ENCODE results near the gene QPRT. TPM values are rescaled to one million over a fixed set of nuclear protein-coding genes. Genes with fewer than 3 reads are reported as not detected.

The QPRT gene
- total RNA-seq, 2 experiments from 2014 or later = 0.19 to 0.45 TPM

- Histone ChIP-seq H3K27ac (ENCODE audit: low read depth in 1 of 2, low read length in 2 of 2) (no peak overlapping the region), H3K9me3 (ENCODE audit: control insufficient read depth in 1 of 2, insufficient read depth in 1 of 2, low read length in 2 of 2) (no peaks in the 10 kb centered on the region), H3K27me3 (ENCODE audit: control insufficient read depth in 1 of 2, insufficient read depth in 2 of 2, low read length in 2 of 2) (no peaks in the 10 kb centered on the region), H3K4me3 (ENCODE audit: low read length) (no peak overlapping the region), H3K4me1 (ENCODE audit: insufficient read depth, low read length) (peaks cover 41% of the 10 kb centered on the region), H3K36me3 (ENCODE audit: insufficient read depth, low read length) (no peaks in the 10 kb centered on the region)
- Mint-ChIP-seq H3K27ac (no peak overlapping the region), H3K9me3 (no peaks in the 10 kb centered on the region), H3K4me3 (peak overlapping the region; percentile 12), H3K4me1 (ENCODE audit: low read depth) (peaks cover 37% of the 10 kb centered on the region), H3K36me3 (ENCODE audit: low read depth) (no peaks in the 10 kb centered on the region), H3K27me3 (no peaks in the 10 kb centered on the region)
- DNase-seq (no peak), ATAC-seq (ENCODE audit: poor library complexity) (no peak)
- intact Hi-C loops (cut with DNase I, micrococcal nuclease) = loop anchor here (1.0 to 5.0 kb wide), 10 partner anchors 11 to 308 kb away; partner anchors contain the start of genes KIF22 (in 1 of the 2), MAZ (in 1 of the 2) and PAGR1 (in 1 of the 2)
- CTCF ChIA-PET = interaction anchor here (1.0 to 5.3 kb wide), 18 partner anchors 7 to 306 kb away, joined by 3 to 60 read pairs (median 9); partner anchors contain the start of genes CDIPT, KIF22 and PAGR1
- TF ChIP-seq CTCF (IDR thresholded peaks at IDR 0.05) = no peak
- POLR2A ChIA-PET = interaction anchor here (0.7 to 5.0 kb wide), 24 partner anchors 12 to 306 kb away, joined by 3 to 102 read pairs (median 12); partner anchors contain the start of genes C16orf54, HIRIP3, INO80E and KIF22
These were observed 20.6 kb downstream of the QPRT start for GRCh38 chr16:29699324-29700219.

- peak overlapping the region; percentile 76 for H3K4me3 Mint-ChIP-seq
- TF ChIP-seq CTCF (IDR thresholded peaks at IDR 0.05) = peak; percentile 93
- no peaks in the 10 kb centered on the region for H3K9me3 Mint-ChIP-seq
These were observed 21.4 kb downstream of the QPRT start for GRCh38 chr16:29700253-29700987.

GRCh38 chr16:29701214-29701555 lies 22.2 kb downstream of the QPRT start:
- H3K9me3 ChIP-seq (ENCODE audit: control insufficient read depth in 1 of 2, insufficient read depth in 1 of 2, low read length in 2 of 2) = no peaks in the 10 kb centered on the region
- no peak overlapping the region for H3K4me3 Mint-ChIP-seq
- peaks cover 40% of the 10 kb centered on the region for H3K4me1 Mint-ChIP-seq (ENCODE audit: low read depth)
- POLR2A ChIA-PET = interaction anchor here (1.0 to 5.0 kb wide), 27 partner anchors 10 to 375 kb away, joined by 3 to 102 read pairs (median 13); partner anchors contain the start of genes ALDOA, C16orf54, CDIPT and HIRIP3
- H3K36me3 Mint-ChIP-seq (ENCODE audit: low read depth) = no peaks in the 10 kb centered on the region
- H3K27me3 Mint-ChIP-seq = no peaks in the 10 kb centered on the region
- intact Hi-C loops (cut with DNase I, micrococcal nuclease) = loop anchor here (2.0 to 5.0 kb wide), 6 partner anchors 36 to 306 kb away; partner anchors contain the start of genes MAZ (in 1 of the 2) and PAGR1 (in 1 of the 2)
- H3K27me3 ChIP-seq (ENCODE audit: control insufficient read depth in 1 of 2, insufficient read depth in 2 of 2, low read length in 2 of 2) = no peaks in the 10 kb centered on the region
- CTCF ChIA-PET = interaction anchor here (0.7 to 5.3 kb wide), 20 partner anchors 9 to 295 kb away, joined by 3 to 60 read pairs (median 8); partner anchors contain the start of genes CDIPT, HIRIP3, INO80E and KCTD13
- no peak overlapping the region for H3K4me3 ChIP-seq (ENCODE audit: low read length)
- TF ChIP-seq CTCF (IDR thresholded peaks at IDR 0.05) = no peak
- H3K4me1 ChIP-seq (ENCODE audit: insufficient read depth, low read length) = peaks cover 41% of the 10 kb centered on the region
- no peak for DNase-seq
- H3K27ac Mint-ChIP-seq = peak overlapping the region; percentile 94
- no peak for ATAC-seq (ENCODE audit: poor library complexity)
- no peaks in the 10 kb centered on the region for H3K36me3 ChIP-seq (ENCODE audit: insufficient read depth, low read length)
- no peaks in the 10 kb centered on the region for H3K9me3 Mint-ChIP-seq
- peak overlapping the region; percentile 81 to 85 for H3K27ac ChIP-seq (ENCODE audit: low read depth in 1 of 2, low read length in 2 of 2)

More at GRCh38 chr16:29700253-29700987, 21.4 kb downstream of the QPRT start:
- DNase-seq (peak; percentile 66 to 91 (median 74)), ATAC-seq (ENCODE audit: poor library complexity) (peak; percentile 19)
- Histone ChIP-seq H3K36me3 (ENCODE audit: insufficient read depth, low read length) (no peaks in the 10 kb centered on the region), H3K27me3 (ENCODE audit: control insufficient read depth in 1 of 2, insufficient read depth in 2 of 2, low read length in 2 of 2) (no peaks in the 10 kb centered on the region), H3K27ac (ENCODE audit: low read depth in 1 of 2, low read length in 2 of 2) (peak overlapping the region in 1 of 2 donors; percentile 81), H3K9me3 (ENCODE audit: control insufficient read depth in 1 of 2, insufficient read depth in 1 of 2, low read length in 2 of 2) (no peaks in the 10 kb centered on the region), H3K4me1 (ENCODE audit: insufficient read depth, low read length) (peaks cover 41% of the 10 kb centered on the region), H3K4me3 (ENCODE audit: low read length) (no peak overlapping the region)
- Mint-ChIP-seq H3K27ac (peak overlapping the region; percentile 94), H3K4me1 (ENCODE audit: low read depth) (peaks cover 40% of the 10 kb centered on the region), H3K27me3 (no peaks in the 10 kb centered on the region), H3K36me3 (ENCODE audit: low read depth) (no peaks in the 10 kb centered on the region)
- intact Hi-C loops (cut with DNase I, micrococcal nuclease) = loop anchor here (1.0 to 5.0 kb wide), 10 partner anchors 10 to 307 kb away; partner anchors contain the start of genes KIF22 (in 1 of the 2), MAZ (in 1 of the 2) and PAGR1 (in 1 of the 2)
- POLR2A ChIA-PET = interaction anchor here (1.0 to 5.0 kb wide), 23 partner anchors 11 to 305 kb away, joined by 3 to 102 read pairs (median 13); partner anchors contain the start of genes C16orf54, HIRIP3, INO80E and KIF22
- CTCF ChIA-PET = interaction anchor here (0.6 to 5.3 kb wide), 32 partner anchors 8 to 332 kb away, joined by 3 to 60 read pairs (median 4); partner anchors contain the start of genes CDIPT, HIRIP3, INO80E and KCTD13

All from CD4-positive, alpha-beta T cell (primary cell).